Measurements from ENCODE around the gene CCBE1. TPM values are rescaled to one million over a fixed set of nuclear protein-coding genes. Genes with fewer than 3 reads are reported as not detected.

Gene CCBE1
- polyA plus RNA-seq, 1 of the 3 experiments (the other 2 are of a cell fraction): 5.0 TPM

DNA sequence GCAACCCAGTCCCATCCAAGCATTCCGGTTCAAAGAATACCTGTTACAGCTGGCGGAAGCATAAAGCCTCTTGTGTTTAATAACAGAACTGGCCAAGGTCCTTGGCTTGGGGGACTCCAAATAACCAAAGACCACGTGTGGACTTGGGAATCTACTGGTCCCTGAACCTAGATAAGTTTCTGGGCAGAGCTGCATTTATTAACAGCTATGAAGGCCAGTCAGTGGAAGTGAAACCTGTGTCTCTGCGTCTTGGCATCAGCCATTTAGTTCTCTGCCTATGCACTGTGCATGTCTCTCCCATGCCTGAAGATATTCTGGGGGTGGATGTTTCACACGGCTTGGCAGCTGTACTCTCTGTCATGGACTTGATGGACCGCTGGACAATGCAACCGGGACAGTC, 137.7 kb downstream of the CCBE1 start:
- H4K20me1 ChIP-seq (ENCODE audit: insufficient read depth): no peaks in the 10 kb centered on the region
- 40% methylated on average over 2 of the region's 7 CpGs for WGBS (ENCODE audit: low lambda C conversion rate)
- POLR2A ChIA-PET: no interaction called here

DNA sequence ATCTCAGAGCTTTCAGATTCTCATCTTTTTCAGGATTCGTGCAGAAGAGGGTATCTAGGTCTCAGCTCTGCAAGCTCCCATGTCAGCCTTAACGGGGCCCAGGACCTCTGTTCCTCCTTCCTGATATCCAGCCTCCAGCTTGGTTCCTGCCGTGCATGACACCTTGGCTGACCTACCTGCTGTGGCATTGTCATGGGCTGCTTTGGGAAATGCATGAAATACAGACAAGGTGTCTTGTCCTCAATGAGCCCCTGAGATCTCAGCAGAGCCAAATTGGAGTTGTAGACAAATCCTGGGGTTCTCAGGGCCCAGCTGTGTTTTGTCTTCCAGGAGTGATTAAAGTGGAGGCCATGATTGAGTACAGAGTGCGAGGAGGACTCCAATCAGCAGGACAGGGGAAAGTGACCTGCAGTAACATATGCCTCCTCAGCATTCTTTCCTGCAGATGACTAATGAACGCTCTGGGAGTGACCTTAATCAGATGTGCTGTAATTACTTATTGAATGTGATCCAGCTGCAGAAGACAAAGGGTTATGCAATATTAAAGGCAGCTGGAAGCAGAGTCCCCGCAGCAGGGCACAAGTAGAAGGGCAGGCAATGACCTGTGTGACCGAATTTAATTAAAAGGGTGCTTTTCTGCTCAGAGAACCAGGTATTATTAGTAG, 141.1 kb downstream of the CCBE1 start:
- CTCF ChIA-PET: interaction anchor here (0.7 to 4.2 kb wide), 7 partner anchors 12 to 267 kb away, joined by 3 to 15 read pairs (median 6); no protein-coding TSS in a partner anchor
- DNase-seq: peak; percentile 52
- no peaks in the 10 kb centered on the region for H4K20me1 ChIP-seq (ENCODE audit: insufficient read depth)
- TF ChIP-seq CHD2 (IDR thresholded peaks at IDR 0.05; ENCODE audit: low read length, partially characterized antibody) (peak; percentile 72), PBX3 (IDR thresholded peaks at IDR 0.05) (no peak), RCOR1 (IDR thresholded peaks at IDR 0.05; ENCODE audit: low read length) (peak; percentile 90), NRF1 (IDR thresholded peaks at IDR 0.05; ENCODE audit: low read depth, low read length) (no peak), MEF2A (IDR thresholded peaks at IDR 0.05; ENCODE audit: borderline replicate concordance, low read depth) (no peak), GABPA (IDR thresholded peaks at IDR 0.05; ENCODE audit: low read depth) (no peak), GATA2 (CRISPR knock-in tag; IDR thresholded peaks at IDR 0.05) (peak; percentile 53), RFX5 (IDR thresholded peaks at IDR 0.05; ENCODE audit: low read length) (no peak), RXRA (IDR thresholded peaks at IDR 0.05; ENCODE audit: borderline replicate concordance, low read depth) (no peak), EZH2phosphoT487 (IDR thresholded peaks at IDR 0.05; ENCODE audit: borderline replicate concordance, low read depth) (no peak), TCF12 (IDR thresholded peaks at IDR 0.05) (0 out of 2 replicates have a peak, but pooled peaks have one; percentile 24), FOXM1 (IDR thresholded peaks at IDR 0.05; ENCODE audit: low read depth) (no peak), EP300 (IDR thresholded peaks at IDR 0.05; ENCODE audit: borderline replicate concordance in 1 of 2, low read depth in 1 of 2, low read length in 1 of 2) (peak in 1 of 2 experiments; percentile 92; a peak in 2 of 4 replicates), RAD21 (IDR thresholded peaks at IDR 0.05; ENCODE audit: low read length) (peak; percentile 25; the same call in 1 of the 2 replicates), JUND (IDR thresholded peaks at IDR 0.05) (no peak), SIN3A (IDR thresholded peaks at IDR 0.05; ENCODE audit: borderline replicate concordance, low read depth, low read length) (no peak), TEAD4 (IDR thresholded peaks at IDR 0.05; ENCODE audit: borderline replicate concordance, insufficient read depth) (no peak), CTCF (IDR thresholded peaks at IDR 0.05) (no peak), TAF1 (IDR thresholded peaks at IDR 0.05; ENCODE audit: borderline replicate concordance, low read depth, low read length) (no peak), POLR2AphosphoS5 (IDR thresholded peaks at IDR 0.05; ENCODE audit: low read depth, low read length) (no peak)
- TF ChIP-seq, protein P1, sequence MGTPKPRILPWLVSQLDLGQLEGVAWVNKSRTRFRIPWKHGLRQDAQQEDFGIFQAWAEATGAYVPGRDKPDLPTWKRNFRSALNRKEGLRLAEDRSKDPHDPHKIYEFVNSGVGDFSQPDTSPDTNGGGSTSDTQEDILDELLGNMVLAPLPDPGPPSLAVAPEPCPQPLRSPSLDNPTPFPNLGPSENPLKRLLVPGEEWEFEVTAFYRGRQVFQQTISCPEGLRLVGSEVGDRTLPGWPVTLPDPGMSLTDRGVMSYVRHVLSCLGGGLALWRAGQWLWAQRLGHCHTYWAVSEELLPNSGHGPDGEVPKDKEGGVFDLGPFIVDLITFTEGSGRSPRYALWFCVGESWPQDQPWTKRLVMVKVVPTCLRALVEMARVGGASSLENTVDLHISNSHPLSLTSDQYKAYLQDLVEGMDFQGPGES (IDR thresholded peaks at IDR 0.05; ENCODE audit: low read depth, low read length): no peak
- TF ChIP-seq, protein P2, sequence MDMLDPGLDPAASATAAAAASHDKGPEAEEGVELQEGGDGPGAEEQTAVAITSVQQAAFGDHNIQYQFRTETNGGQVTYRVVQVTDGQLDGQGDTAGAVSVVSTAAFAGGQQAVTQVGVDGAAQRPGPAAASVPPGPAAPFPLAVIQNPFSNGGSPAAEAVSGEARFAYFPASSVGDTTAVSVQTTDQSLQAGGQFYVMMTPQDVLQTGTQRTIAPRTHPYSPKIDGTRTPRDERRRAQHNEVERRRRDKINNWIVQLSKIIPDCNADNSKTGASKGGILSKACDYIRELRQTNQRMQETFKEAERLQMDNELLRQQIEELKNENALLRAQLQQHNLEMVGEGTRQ (IDR thresholded peaks at IDR 0.05; ENCODE audit: borderline replicate concordance, low read depth, low read length): no peak

More for the DNA sequence above, 137.7 kb downstream of the CCBE1 start:
- Histone ChIP-seq H3K4me3 (ENCODE audit: low read depth in 2 of 2, low read length in 1 of 2) (no peak overlapping the region), H3K79me2 (ENCODE audit: insufficient read depth) (no peaks in the 10 kb centered on the region), H3K9ac (no peak overlapping the region), H3K36me3 (replicated peaks in 1 of 2; ENCODE audit: control insufficient read depth in 1 of 2, insufficient read depth in 2 of 2, low read length in 1 of 2) (no peaks in the 10 kb centered on the region), H3K27me3 (ENCODE audit: insufficient read depth) (no peaks in the 10 kb centered on the region), H3K4me1 (ENCODE audit: control insufficient read depth in 1 of 2, insufficient read depth in 2 of 2, low read depth in 1 of 2, low read length in 1 of 2) (peaks cover 0 to 30% of the 10 kb centered on the region in 2 experiments; a peak in 2 of 4 replicates), H3K9me3 (no peaks in the 10 kb centered on the region), H3K9me2 (no peaks in the 10 kb centered on the region), H3F3A (replicated peaks; ENCODE audit: insufficient read depth) (no peaks in the 10 kb centered on the region), H3K4me2 (no peak overlapping the region), H2AFZ (ENCODE audit: low read depth) (no peak overlapping the region), H3K27ac (ENCODE audit: low read depth in 2 of 2, low read length in 1 of 2) (no peak overlapping the region)
- CTCF ChIA-PET: interaction anchor here (0.5 to 0.9 kb wide), 2 partner anchors 10 to 223 kb away, joined by 3 to 5 read pairs; no protein-coding TSS in a partner anchor
- no peak for DNase-seq
- no peak for TF ChIP-seq GABPA (IDR thresholded peaks at IDR 0.05; ENCODE audit: low read depth)
- no peak for TF ChIP-seq TAF1 (IDR thresholded peaks at IDR 0.05; ENCODE audit: borderline replicate concordance, low read depth, low read length)
- no peak for TF ChIP-seq MXI1 (IDR thresholded peaks at IDR 0.05; ENCODE audit: low read depth, low read length)
- TF ChIP-seq FOXJ3 (CRISPR knock-in tag; IDR thresholded peaks at IDR 0.05): no peak

More for the DNA sequence above, 141.1 kb downstream of the CCBE1 start:
- Histone ChIP-seq H3K9me3 (no peaks in the 10 kb centered on the region), H3K27me3 (ENCODE audit: insufficient read depth) (no peaks in the 10 kb centered on the region), H3K27ac (ENCODE audit: low read depth in 2 of 2, low read length in 1 of 2) (peak overlapping the region in 1 of 2 experiments; percentile 55; a peak in 2 of 4 replicates), H3K36me3 (replicated peaks in 1 of 2; ENCODE audit: control insufficient read depth in 1 of 2, insufficient read depth in 2 of 2, low read length in 1 of 2) (no peaks in the 10 kb centered on the region), H3K4me2 (no peak overlapping the region), H3F3A (replicated peaks; ENCODE audit: insufficient read depth) (no peaks in the 10 kb centered on the region), H3K9me2 (no peaks in the 10 kb centered on the region), H3K79me2 (ENCODE audit: insufficient read depth) (no peaks in the 10 kb centered on the region), H3K4me1 (ENCODE audit: control insufficient read depth in 1 of 2, insufficient read depth in 2 of 2, low read depth in 1 of 2, low read length in 1 of 2) (peaks cover 0 to 33% of the 10 kb centered on the region in 2 experiments; a peak in 2 of 4 replicates), H3K9ac (no peak overlapping the region), H2AFZ (ENCODE audit: low read depth) (no peak overlapping the region), H3K4me3 (ENCODE audit: low read depth in 2 of 2, low read length in 1 of 2) (no peak overlapping the region)
- 47% methylated on average over 6 of the region's 7 CpGs for WGBS (ENCODE audit: low lambda C conversion rate)
- POLR2A ChIA-PET: no interaction called here
